H9 (cell line): ENCODE measurements around the gene IL20RA. TPM values are rescaled to one million over a fixed set of nuclear protein-coding genes. Genes with fewer than 3 reads are reported as not detected.

Source experiments
- DNase-seq: peaks from one replicate; pipeline ENCODE4 v3.0.0-alpha.2; 2017
- H2AFZ ChIP-seq: one replicate; pipeline ENCODE4 v1.6.1; 2013; ENCODE audit warnings: mild to moderate bottlenecking, low read length, control low read depth, moderate library complexity
- H2AK5ac ChIP-seq: 2 replicates; pipeline ENCODE4 v1.6.1; 2013; ENCODE audit warnings: low read length, control low read depth, mixed read lengths; ENCODE audit not compliant: insufficient read length
- H2BK120ac ChIP-seq: one replicate; pipeline ENCODE4 v1.6.1; 2013; ENCODE audit warnings: low read depth, mild to moderate bottlenecking, low read length, control low read depth, inconsistent platforms; ENCODE audit not compliant: poor library complexity, severe bottlenecking
- H2BK12ac ChIP-seq: 2 replicates; pipeline ENCODE4 v1.6.1; 2013; ENCODE audit warnings: low read length, control low read depth, mixed read lengths, low read depth; ENCODE audit not compliant: insufficient read length
- H2BK15ac ChIP-seq: 2 replicates; pipeline ENCODE4 v1.6.1; 2013; ENCODE audit warnings: low read depth, low read length, control low read depth
- H2BK20ac ChIP-seq: one replicate; pipeline ENCODE4 v1.6.1; 2013; ENCODE audit warnings: low read depth, mild to moderate bottlenecking, low read length, control low read depth, inconsistent platforms; ENCODE audit not compliant: poor library complexity, severe bottlenecking
- H2BK5ac ChIP-seq: 2 replicates; pipeline ENCODE4 v1.6.1; 2013; ENCODE audit warnings: low read length, control low read depth, mixed read lengths; ENCODE audit not compliant: insufficient read length
- H3K14ac ChIP-seq: 2 replicates; pipeline ENCODE4 v1.6.1; 2013; ENCODE audit warnings: low read length, control low read depth; ENCODE audit not compliant: insufficient read depth
- H3K18ac ChIP-seq: 2 replicates; pipeline ENCODE4 v1.6.1; 2013; ENCODE audit warnings: low read depth, mild to moderate bottlenecking, mixed read lengths, low read length, control low read depth; ENCODE audit not compliant: insufficient read length
- H3K23ac ChIP-seq: 2 replicates; pipeline ENCODE4 v1.6.1; 2013; ENCODE audit warnings: low read length, control low read depth, mixed read lengths, low read depth; ENCODE audit not compliant: insufficient read length
- H3K23me2 ChIP-seq: 2 replicates; pipeline ENCODE4 v1.6.1; 2013; ENCODE audit warnings: low read depth, mild to moderate bottlenecking, mixed read lengths, low read length, control low read depth; ENCODE audit not compliant: insufficient read length, poor library complexity, severe bottlenecking
- H3K27ac ChIP-seq: 2 replicates; pipeline ENCODE4 v1.5.1; 2013; ENCODE audit warnings: low read length, control low read depth, mixed read lengths, low read depth; ENCODE audit not compliant: insufficient read length
- H3K27me3 ChIP-seq: 2 replicates; pipeline ENCODE4 v1.6.1; 2013; ENCODE audit warnings: low read length, control low read depth, inconsistent platforms; ENCODE audit not compliant: insufficient read depth
- H3K4ac ChIP-seq: 2 replicates; pipeline ENCODE4 v1.6.1; 2013; ENCODE audit warnings: low read depth, mild to moderate bottlenecking, control low read depth, inconsistent platforms, low read length, moderate library complexity
- H3K4me1 ChIP-seq: 2 replicates; pipeline ENCODE4 v1.6.1; 2013; ENCODE audit warnings: low read length, control low read depth, inconsistent platforms; ENCODE audit not compliant: insufficient read depth
- H3K4me2 ChIP-seq: 2 replicates; pipeline ENCODE4 v1.6.1; 2013; ENCODE audit warnings: low read length, control low read depth, mixed read lengths; ENCODE audit not compliant: insufficient read length, insufficient read depth
- H3K56ac ChIP-seq: 2 replicates; pipeline ENCODE4 v1.6.1; 2013; ENCODE audit warnings: low read depth, mild to moderate bottlenecking, mixed read lengths, low read length, control low read depth; ENCODE audit not compliant: insufficient read length
- H3K79me1 ChIP-seq: 2 replicates; pipeline ENCODE4 v1.6.1; 2013; ENCODE audit warnings: low read depth, mild to moderate bottlenecking, moderate library complexity, low read length, control low read depth, inconsistent platforms; ENCODE audit not compliant: insufficient read depth, poor library complexity, severe bottlenecking
- H3K79me2 ChIP-seq: 2 replicates; pipeline ENCODE4 v1.6.1; 2013; ENCODE audit warnings: low read length, control low read depth, inconsistent platforms; ENCODE audit not compliant: insufficient read depth
- H3K9ac ChIP-seq: 2 replicates; pipeline ENCODE4 v1.6.1; 2013; ENCODE audit warnings: low read length, control low read depth, mixed read lengths; ENCODE audit not compliant: insufficient read length; ENCODE audit errors: extremely low read depth
- H3K9me3 ChIP-seq: one replicate; pipeline ENCODE4 v1.6.1; 2013; ENCODE audit warnings: low read depth, low read length, inconsistent platforms; ENCODE audit not compliant: control insufficient read depth
- H3T11ph ChIP-seq: one replicate; pipeline ENCODE4 v1.6.1; 2013; ENCODE audit warnings: mild to moderate bottlenecking, low read length, control low read depth, inconsistent platforms
- H4K20me1 ChIP-seq: one replicate; pipeline ENCODE4 v1.6.1; 2013; ENCODE audit not compliant: control insufficient read depth, insufficient read length, insufficient read depth
- H4K5ac ChIP-seq: 2 replicates; pipeline ENCODE4 v1.6.1; 2013; ENCODE audit warnings: low read depth, mild to moderate bottlenecking, mixed read lengths, low read length, control low read depth; ENCODE audit not compliant: insufficient read length
- H4K8ac ChIP-seq: replicated peaks from 2 replicates; pipeline ENCODE4 v1.6.1; 2013; ENCODE audit warnings: low read length, control low read depth, mixed read lengths, low read depth; ENCODE audit not compliant: insufficient read length
- H4K91ac ChIP-seq: 2 replicates; pipeline ENCODE4 v1.6.1; 2013; ENCODE audit warnings: low read depth, mild to moderate bottlenecking, moderate library complexity, mixed read lengths, low read length, control low read depth; ENCODE audit not compliant: insufficient read length
- H3K27ac Mint-ChIP-seq, 3 experiments: 2 replicates in 2 of 3; 3 replicates in 1 of 3; pipeline ENCODE4 v1.8.0; 2020 to 2021; ENCODE audit warnings: mixed read lengths in 3 of 3, mild to moderate bottlenecking in 1 of 3, moderate library complexity in 1 of 3
- H3K27me3 Mint-ChIP-seq: 2 replicates; pipeline ENCODE4 v1.8.0; 2021; ENCODE audit warnings: low read depth, mild to moderate bottlenecking, moderate library complexity, mixed read lengths
- H3K36me3 Mint-ChIP-seq, 3 experiments: 2 replicates in 2 of 3; 3 replicates in 1 of 3; pipeline ENCODE4 v1.8.0; 2020 to 2021; ENCODE audit warnings: low read depth in 3 of 3, mixed read lengths in 3 of 3; ENCODE audit not compliant: insufficient read depth in 1 of 3
- H3K4me1 Mint-ChIP-seq, 2 experiments: 2 replicates each; pipeline ENCODE4 v1.8.0; 2020; ENCODE audit warnings: mixed read lengths in 2 of 2
- H3K4me3 Mint-ChIP-seq, 2 experiments: 2 replicates in 1 of 2; 3 replicates in 1 of 2; pipeline ENCODE4 v1.8.0; 2020 to 2021; ENCODE audit warnings: mild to moderate bottlenecking in 2 of 2, mixed read lengths in 2 of 2, moderate library complexity in 1 of 2
- H3K9me3 Mint-ChIP-seq, 2 experiments: 2 replicates in 1 of 2; 3 replicates in 1 of 2; pipeline ENCODE4 v1.8.0; 2020; ENCODE audit warnings: mild to moderate bottlenecking in 2 of 2, mixed read lengths in 2 of 2, moderate library complexity in 1 of 2
- WGBS: extraction: QIAGEN DNeasy Blood & Tissue Kit; methylation state at CpG from one replicate; pipeline ENCODE4 v1.1.7; 2013; ENCODE audit warnings: missing lambda C conversion rate, low lambda C conversion rate, mixed read lengths; ENCODE audit not compliant: insufficient read length; ENCODE audit errors: extremely low coverage; 5-methylcytosine and 5-hydroxymethylcytosine counted together
- total RNA-seq: library from RNA; stranded (reverse); gene quantifications from 2 replicates; pipeline ENCODE4 v1.2.1, GENCODE V29; 2021
- TF ChIP-seq, protein P1 (sequence below): fragments of 200-600 bp; sonication (generic); conservative IDR thresholded peaks from 3 replicates; pipeline ENCODE4 v1.8.0; 2021; ENCODE audit warnings: antibody characterized with exemption, mild to moderate bottlenecking

IL20RA gene
- total RNA-seq, 1 experiment from 2014 or later, result 0.74 TPM

DNA sequence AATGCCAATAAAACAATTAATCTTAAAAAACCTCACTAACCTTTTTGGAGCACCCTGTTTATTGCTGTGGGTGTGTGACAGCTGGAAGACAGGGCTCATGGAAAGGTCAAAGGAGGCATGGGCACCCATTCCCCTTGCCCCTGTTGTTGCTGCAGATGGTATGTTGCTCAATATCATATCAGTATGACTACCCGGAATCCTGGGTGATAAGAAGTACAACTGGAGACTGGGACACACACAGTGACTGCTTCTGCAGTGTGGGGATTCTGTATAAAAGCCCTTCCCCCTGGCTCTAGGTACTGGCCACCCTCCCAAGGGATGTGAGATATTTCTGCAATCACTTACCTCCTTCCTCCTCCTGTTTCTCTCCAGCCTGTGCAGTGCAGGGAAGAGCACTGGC is 47.3 kb upstream of the IL20RA start:
- no peaks in the 10 kb centered on the region for H3K79me2 ChIP-seq
- H3K9ac ChIP-seq, result no peak overlapping the region
- WGBS, result no CpG with 5 or more reads among the region's 1 CpG
- H3K79me1 ChIP-seq, result no peaks in the 10 kb centered on the region
- no peaks in the 10 kb centered on the region for H3K36me3 Mint-ChIP-seq
- peaks cover 1% of the 10 kb centered on the region; the same call in 1 of the 2 replicates for H3K27me3 Mint-ChIP-seq
- no peaks in the 10 kb centered on the region for H3K27me3 ChIP-seq
- H2AK5ac ChIP-seq, result no peak overlapping the region
- H3K18ac ChIP-seq, result no peak overlapping the region
- H3K4me1 ChIP-seq, result no peaks in the 10 kb centered on the region
- no peak overlapping the region for H2BK12ac ChIP-seq
- no peaks in the 10 kb centered on the region for H3K23me2 ChIP-seq
- no peak overlapping the region for H4K91ac ChIP-seq
- no peak overlapping the region for H3K4me2 ChIP-seq
- TF ChIP-seq, protein P1, sequence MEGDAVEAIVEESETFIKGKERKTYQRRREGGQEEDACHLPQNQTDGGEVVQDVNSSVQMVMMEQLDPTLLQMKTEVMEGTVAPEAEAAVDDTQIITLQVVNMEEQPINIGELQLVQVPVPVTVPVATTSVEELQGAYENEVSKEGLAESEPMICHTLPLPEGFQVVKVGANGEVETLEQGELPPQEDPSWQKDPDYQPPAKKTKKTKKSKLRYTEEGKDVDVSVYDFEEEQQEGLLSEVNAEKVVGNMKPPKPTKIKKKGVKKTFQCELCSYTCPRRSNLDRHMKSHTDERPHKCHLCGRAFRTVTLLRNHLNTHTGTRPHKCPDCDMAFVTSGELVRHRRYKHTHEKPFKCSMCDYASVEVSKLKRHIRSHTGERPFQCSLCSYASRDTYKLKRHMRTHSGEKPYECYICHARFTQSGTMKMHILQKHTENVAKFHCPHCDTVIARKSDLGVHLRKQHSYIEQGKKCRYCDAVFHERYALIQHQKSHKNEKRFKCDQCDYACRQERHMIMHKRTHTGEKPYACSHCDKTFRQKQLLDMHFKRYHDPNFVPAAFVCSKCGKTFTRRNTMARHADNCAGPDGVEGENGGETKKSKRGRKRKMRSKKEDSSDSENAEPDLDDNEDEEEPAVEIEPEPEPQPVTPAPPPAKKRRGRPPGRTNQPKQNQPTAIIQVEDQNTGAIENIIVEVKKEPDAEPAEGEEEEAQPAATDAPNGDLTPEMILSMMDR, result no peak
- no peak overlapping the region for H4K8ac ChIP-seq
- H3K4ac ChIP-seq, result no peak overlapping the region
- H2BK120ac ChIP-seq, result no peak overlapping the region
- H4K20me1 ChIP-seq, result no peaks in the 10 kb centered on the region
- no peak overlapping the region for H2AFZ ChIP-seq
- H4K5ac ChIP-seq, result no peak overlapping the region
- H2BK15ac ChIP-seq, result no peak overlapping the region
- no peak overlapping the region for H3K14ac ChIP-seq
- no peak overlapping the region for H2BK5ac ChIP-seq
- no peak overlapping the region for H3K27ac ChIP-seq
- H3T11ph ChIP-seq, result no peak overlapping the region
- no peaks in the 10 kb centered on the region for H3K9me3 ChIP-seq
- no peak for DNase-seq
- H2BK20ac ChIP-seq, result no peak overlapping the region
- H3K27ac Mint-ChIP-seq, result no peak overlapping the region
- H3K23ac ChIP-seq, result no peak overlapping the region
- no peaks in the 10 kb centered on the region for H3K9me3 Mint-ChIP-seq
- H3K4me1 Mint-ChIP-seq, result peaks cover 12 to 15% of the 10 kb centered on the region in 2 experiments; a peak in 3 of 4 replicates
- no peak overlapping the region for H3K4me3 Mint-ChIP-seq
- no peak overlapping the region for H3K56ac ChIP-seq
